ENCODE results near the gene SLC22A5. TPM values are rescaled to one million over a fixed set of nuclear protein-coding genes. Genes with fewer than 3 reads are reported as not detected.

The SLC22A5 gene
- total RNA-seq (ENCODE audit: unreplicated experiment): 0.81 TPM
- long read RNA-seq, partial matches to known transcripts: 0 of 1 reads
- long read RNA-seq, other reads (novel, unspliced or antisense): 1 of 1 reads

DNA sequence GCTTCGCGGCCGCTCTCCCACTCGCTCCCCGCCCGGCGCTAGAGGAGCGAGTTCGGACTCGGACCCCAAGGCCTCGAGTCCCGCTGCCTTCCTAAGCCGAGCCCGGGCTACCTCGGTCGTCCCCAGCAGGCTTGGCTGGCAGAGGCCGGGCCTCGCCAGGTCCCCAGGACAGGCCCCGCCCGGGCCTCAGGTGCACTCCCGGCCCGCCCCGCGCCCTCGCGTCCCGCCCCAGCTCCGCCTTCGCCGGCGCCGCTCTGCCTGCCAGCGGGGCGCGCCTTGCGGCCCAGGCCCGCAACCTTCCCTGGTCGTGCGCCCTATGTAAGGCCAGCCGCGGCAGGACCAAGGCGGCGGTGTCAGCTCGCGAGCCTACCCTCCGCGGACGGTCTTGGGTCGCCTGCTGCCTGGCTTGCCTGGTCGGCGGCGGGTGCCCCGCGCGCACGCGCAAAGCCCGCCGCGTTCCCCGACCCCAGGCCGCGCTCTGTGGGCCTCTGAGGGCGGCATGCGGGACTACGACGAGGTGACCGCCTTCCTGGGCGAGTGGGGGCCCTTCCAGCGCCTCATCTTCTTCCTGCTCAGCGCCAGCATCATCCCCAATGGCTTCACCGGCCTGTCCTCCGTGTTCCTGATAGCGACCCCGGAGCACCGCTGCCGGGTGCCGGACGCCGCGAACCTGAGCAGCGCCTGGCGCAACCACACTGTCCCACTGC lies at the start of gene SLC22A5:
Gene SLC22A5, plus strand, starts transcription at position 237 of the 707 bp plus-strand sequence. Its CDS starts 263 bp downstream, at position 500.
- peaks cover 5% of the 10 kb centered on the region for H3K9me3 Mint-ChIP-seq (ENCODE audit: unreplicated experiment)
- TF ChIP-seq, protein P1, sequence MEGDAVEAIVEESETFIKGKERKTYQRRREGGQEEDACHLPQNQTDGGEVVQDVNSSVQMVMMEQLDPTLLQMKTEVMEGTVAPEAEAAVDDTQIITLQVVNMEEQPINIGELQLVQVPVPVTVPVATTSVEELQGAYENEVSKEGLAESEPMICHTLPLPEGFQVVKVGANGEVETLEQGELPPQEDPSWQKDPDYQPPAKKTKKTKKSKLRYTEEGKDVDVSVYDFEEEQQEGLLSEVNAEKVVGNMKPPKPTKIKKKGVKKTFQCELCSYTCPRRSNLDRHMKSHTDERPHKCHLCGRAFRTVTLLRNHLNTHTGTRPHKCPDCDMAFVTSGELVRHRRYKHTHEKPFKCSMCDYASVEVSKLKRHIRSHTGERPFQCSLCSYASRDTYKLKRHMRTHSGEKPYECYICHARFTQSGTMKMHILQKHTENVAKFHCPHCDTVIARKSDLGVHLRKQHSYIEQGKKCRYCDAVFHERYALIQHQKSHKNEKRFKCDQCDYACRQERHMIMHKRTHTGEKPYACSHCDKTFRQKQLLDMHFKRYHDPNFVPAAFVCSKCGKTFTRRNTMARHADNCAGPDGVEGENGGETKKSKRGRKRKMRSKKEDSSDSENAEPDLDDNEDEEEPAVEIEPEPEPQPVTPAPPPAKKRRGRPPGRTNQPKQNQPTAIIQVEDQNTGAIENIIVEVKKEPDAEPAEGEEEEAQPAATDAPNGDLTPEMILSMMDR (IDR thresholded peaks at IDR 0.05; ENCODE audit: partially characterized antibody, unreplicated experiment): no peak
- no peak within 1 kb of the TSS for H3K27ac Mint-ChIP-seq (ENCODE audit: unreplicated experiment)
- H3K27me3 Mint-ChIP-seq (ENCODE audit: unreplicated experiment): peaks cover 10% of the 10 kb centered on the region
- peak within 1 kb of the TSS; percentile 80 for H3K4me3 Mint-ChIP-seq (ENCODE audit: unreplicated experiment)
- peaks cover 2% of the 10 kb centered on the region for H3K4me1 Mint-ChIP-seq (ENCODE audit: low read depth, unreplicated experiment)
- H3K36me3 Mint-ChIP-seq (ENCODE audit: unreplicated experiment): peaks cover 4% of the 10 kb centered on the region
- DNase-seq: peak; percentile 75

DNA sequence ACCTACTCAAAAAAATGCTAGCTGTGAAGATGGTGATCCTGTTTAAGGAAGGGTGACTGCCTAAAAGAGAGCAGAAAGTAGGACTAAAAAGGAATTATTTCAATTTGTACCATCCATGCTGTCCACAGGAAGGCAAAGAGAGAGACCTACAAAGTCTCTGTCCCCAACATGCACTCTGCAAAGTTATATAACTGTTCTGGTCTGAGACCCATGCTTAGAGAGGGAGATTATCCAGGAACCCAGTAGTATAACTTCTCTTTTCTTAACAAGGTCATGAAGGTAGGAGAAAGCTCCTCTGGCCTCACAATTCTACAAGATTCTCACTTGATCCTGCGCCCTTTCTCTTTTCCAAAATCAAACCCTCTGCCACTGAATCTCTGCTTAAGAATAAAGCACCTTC lies 49.5 kb upstream of the SLC22A5 start:
- Mint-ChIP-seq H3K4me1 (ENCODE audit: low read depth, unreplicated experiment) (no peaks in the 10 kb centered on the region), H3K36me3 (ENCODE audit: unreplicated experiment) (no peaks in the 10 kb centered on the region), H3K4me3 (ENCODE audit: unreplicated experiment) (no peak overlapping the region), H3K9me3 (ENCODE audit: unreplicated experiment) (peaks cover 2% of the 10 kb centered on the region), H3K27me3 (ENCODE audit: unreplicated experiment) (no peaks in the 10 kb centered on the region), H3K27ac (ENCODE audit: unreplicated experiment) (no peak overlapping the region)
- no peak for DNase-seq
- TF ChIP-seq, protein P1 (IDR thresholded peaks at IDR 0.05; ENCODE audit: partially characterized antibody, unreplicated experiment): no peak

DNA sequence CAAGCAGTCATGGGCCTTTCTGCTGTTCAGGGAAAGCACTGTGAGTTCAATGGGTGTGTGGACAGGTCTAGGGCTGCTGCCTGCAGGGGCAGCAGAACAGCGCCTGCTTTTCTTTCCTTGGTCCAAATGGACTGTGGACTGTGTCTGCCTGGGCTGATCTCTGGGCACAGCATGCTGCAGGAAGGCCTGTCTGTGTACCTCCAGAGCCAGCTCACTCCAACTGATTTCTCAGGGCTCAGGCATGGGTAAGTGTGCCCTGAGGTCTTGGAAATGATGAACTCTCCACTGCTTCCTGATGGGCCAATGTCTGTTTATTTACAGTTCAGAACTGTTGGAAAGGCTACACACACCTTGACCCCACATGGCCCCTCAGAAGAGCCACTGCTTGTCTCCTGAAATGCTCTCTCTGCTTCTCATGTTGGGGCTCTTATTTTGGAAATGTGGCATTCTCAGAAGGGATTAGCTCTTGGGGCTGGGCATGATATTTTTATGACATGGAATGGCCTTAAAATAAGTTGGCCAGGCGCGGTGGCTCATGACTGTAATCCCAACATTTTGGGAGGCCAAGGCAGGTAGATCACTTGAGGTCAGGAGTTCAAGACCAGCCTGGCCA lies 48.3 kb upstream of the SLC22A5 start:
- TF ChIP-seq, protein P1 (IDR thresholded peaks at IDR 0.05; ENCODE audit: partially characterized antibody, unreplicated experiment): no peak
- Mint-ChIP-seq H3K36me3 (ENCODE audit: unreplicated experiment) (no peaks in the 10 kb centered on the region), H3K4me3 (ENCODE audit: unreplicated experiment) (no peak overlapping the region), H3K27ac (ENCODE audit: unreplicated experiment) (no peak overlapping the region), H3K9me3 (ENCODE audit: unreplicated experiment) (peaks cover 2% of the 10 kb centered on the region), H3K4me1 (ENCODE audit: low read depth, unreplicated experiment) (no peaks in the 10 kb centered on the region), H3K27me3 (ENCODE audit: unreplicated experiment) (no peaks in the 10 kb centered on the region)
- DNase-seq: no peak

DNA sequence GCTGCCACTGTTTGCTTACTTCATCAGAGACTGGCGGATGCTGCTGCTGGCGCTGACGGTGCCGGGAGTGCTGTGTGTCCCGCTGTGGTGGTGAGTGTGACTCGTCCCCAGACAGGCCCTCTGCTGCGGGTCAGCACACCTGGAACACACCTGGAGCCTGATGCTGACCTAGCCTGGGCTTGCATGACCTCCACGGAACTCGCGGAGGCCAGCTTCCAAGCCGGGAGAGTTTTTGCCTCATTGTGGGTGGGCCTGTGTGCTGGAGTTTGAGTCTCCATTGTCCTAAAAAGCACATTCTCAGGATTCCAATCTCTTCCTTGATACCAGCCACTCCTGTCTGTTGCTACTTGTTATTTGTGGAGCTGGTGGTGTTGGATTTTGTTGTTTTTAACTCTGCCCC lies 47.2 kb upstream of the SLC22A5 start:
- Mint-ChIP-seq H3K27ac (ENCODE audit: unreplicated experiment) (no peak overlapping the region), H3K27me3 (ENCODE audit: unreplicated experiment) (no peaks in the 10 kb centered on the region), H3K36me3 (ENCODE audit: unreplicated experiment) (no peaks in the 10 kb centered on the region), H3K9me3 (ENCODE audit: unreplicated experiment) (peaks cover 2% of the 10 kb centered on the region), H3K4me1 (ENCODE audit: low read depth, unreplicated experiment) (no peaks in the 10 kb centered on the region), H3K4me3 (ENCODE audit: unreplicated experiment) (no peak overlapping the region)
- no peak for DNase-seq
- TF ChIP-seq, protein P1 (IDR thresholded peaks at IDR 0.05; ENCODE audit: partially characterized antibody, unreplicated experiment): no peak

DNA sequence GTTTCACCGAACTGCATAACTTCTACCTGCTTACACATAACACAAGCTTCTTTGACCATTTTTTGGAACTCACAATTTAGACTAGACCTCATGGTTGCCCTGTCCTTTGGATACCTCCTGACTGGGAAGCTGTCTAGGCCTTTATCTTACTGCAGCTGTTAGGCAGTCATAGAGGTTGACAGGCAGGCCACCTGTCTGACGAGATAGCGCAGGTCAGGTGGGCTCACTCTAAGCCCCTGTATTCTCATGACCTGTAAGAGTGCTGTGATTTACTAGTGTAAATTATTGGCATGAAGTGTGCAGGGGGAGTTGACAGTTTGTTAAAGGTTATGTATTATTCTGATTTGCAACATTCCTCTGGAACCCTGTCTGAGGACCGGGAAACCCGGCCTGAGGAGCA lies 46.3 kb upstream of the SLC22A5 start:
- no peak for DNase-seq
- TF ChIP-seq, protein P1 (IDR thresholded peaks at IDR 0.05; ENCODE audit: partially characterized antibody, unreplicated experiment): no peak
- Mint-ChIP-seq H3K4me3 (ENCODE audit: unreplicated experiment) (no peak overlapping the region), H3K4me1 (ENCODE audit: low read depth, unreplicated experiment) (no peaks in the 10 kb centered on the region), H3K27ac (ENCODE audit: unreplicated experiment) (no peak overlapping the region), H3K27me3 (ENCODE audit: unreplicated experiment) (no peaks in the 10 kb centered on the region), H3K9me3 (ENCODE audit: unreplicated experiment) (peaks cover 2% of the 10 kb centered on the region), H3K36me3 (ENCODE audit: unreplicated experiment) (no peaks in the 10 kb centered on the region)
